NB4 (cell line): Measurements from ENCODE around the gene VDR.

Source experiments
- DNase-seq: peaks from one replicate; pipeline ENCODE4 v3.0.0; 2010; ENCODE audit warnings: low read depth
- H3K4me3 ChIP-seq: one replicate; pipeline ENCODE4 v1.5.1; 2011; ENCODE audit warnings: mild to moderate bottlenecking, low read depth, low read length, moderate library complexity
- MYC ChIP-seq: IDR thresholded peaks from 2 replicates; pipeline ENCODE4 v1.6.1; 2011; ENCODE audit warnings: low read depth, low read length
- POLR2A ChIP-seq: IDR thresholded peaks from 2 replicates; pipeline ENCODE4 v1.6.1; 2011; ENCODE audit warnings: mild to moderate bottlenecking; ENCODE audit not compliant: insufficient read length; ENCODE audit errors: extremely low read depth
- TF ChIP-seq, protein P1 (sequence below): IDR thresholded peaks from one replicate; pipeline ENCODE4 v1.5.1; 2012; ENCODE audit warnings: low read depth, low read length
- TF ChIP-seq, protein P2 (sequence below): IDR thresholded peaks from 2 replicates; pipeline ENCODE4 v1.6.1; 2011; ENCODE audit warnings: low read depth, low read length

Gene VDR

DNA sequence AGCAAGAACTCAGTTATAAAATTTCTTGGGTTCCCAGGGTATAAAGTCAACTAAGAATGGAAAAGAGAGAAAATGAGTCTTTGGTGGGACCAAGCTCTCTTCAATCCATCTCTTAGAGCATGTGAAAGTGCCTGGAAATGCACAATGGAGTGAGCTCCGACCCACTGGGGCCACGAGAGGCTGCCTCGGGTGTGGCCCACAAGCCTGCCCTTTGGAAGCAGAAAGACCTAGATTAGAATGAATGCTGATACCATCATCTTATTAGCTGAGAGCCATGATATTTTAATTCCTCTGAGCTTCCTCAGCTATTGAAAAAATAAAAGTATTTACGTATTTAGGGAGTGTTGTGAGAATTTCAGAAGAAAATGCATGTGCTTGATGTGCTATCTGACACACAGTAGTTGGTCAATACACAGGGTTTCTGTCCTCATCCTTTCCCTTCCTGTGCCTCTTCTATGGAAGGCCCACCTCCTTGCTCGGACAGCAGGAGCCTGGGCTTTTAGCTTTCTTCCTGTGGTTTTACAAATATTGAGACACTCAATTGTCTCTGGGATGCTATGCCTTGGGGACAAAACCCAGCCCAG, 42.5 kb downstream of the VDR start:
- H3K4me3 ChIP-seq = no peak overlapping the region
- no peak for DNase-seq
- TF ChIP-seq, protein P1, sequence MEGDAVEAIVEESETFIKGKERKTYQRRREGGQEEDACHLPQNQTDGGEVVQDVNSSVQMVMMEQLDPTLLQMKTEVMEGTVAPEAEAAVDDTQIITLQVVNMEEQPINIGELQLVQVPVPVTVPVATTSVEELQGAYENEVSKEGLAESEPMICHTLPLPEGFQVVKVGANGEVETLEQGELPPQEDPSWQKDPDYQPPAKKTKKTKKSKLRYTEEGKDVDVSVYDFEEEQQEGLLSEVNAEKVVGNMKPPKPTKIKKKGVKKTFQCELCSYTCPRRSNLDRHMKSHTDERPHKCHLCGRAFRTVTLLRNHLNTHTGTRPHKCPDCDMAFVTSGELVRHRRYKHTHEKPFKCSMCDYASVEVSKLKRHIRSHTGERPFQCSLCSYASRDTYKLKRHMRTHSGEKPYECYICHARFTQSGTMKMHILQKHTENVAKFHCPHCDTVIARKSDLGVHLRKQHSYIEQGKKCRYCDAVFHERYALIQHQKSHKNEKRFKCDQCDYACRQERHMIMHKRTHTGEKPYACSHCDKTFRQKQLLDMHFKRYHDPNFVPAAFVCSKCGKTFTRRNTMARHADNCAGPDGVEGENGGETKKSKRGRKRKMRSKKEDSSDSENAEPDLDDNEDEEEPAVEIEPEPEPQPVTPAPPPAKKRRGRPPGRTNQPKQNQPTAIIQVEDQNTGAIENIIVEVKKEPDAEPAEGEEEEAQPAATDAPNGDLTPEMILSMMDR = no peak
- TF ChIP-seq, protein P2, sequence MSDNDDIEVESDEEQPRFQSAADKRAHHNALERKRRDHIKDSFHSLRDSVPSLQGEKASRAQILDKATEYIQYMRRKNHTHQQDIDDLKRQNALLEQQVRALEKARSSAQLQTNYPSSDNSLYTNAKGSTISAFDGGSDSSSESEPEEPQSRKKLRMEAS = no peak
- TF ChIP-seq POLR2A (no peak), MYC (no peak)

DNA sequence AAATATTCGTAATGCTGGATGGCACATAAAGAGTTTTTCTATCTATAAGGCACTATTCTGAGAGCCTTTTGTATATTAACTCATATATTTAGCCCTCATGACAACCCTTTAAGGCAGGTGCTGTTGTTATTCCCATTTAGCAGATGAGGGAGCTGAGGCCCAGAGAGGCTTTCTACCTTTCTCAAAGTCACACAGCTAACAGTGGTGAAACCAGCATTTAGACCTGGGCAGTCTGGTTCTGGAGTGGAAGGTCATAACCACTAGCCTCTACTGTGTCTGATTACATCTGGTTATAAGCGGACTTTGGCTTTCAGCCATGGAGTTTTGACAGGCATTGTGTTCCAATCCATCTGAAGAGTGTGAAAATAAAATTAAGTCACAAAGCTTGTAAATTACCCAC, 43.9 kb downstream of the VDR start:
- no peak overlapping the region for H3K4me3 ChIP-seq
- TF ChIP-seq, protein P1 = no peak
- TF ChIP-seq MYC = no peak
- TF ChIP-seq POLR2A = no peak
- TF ChIP-seq, protein P2 = no peak
- DNase-seq = no peak

DNA sequence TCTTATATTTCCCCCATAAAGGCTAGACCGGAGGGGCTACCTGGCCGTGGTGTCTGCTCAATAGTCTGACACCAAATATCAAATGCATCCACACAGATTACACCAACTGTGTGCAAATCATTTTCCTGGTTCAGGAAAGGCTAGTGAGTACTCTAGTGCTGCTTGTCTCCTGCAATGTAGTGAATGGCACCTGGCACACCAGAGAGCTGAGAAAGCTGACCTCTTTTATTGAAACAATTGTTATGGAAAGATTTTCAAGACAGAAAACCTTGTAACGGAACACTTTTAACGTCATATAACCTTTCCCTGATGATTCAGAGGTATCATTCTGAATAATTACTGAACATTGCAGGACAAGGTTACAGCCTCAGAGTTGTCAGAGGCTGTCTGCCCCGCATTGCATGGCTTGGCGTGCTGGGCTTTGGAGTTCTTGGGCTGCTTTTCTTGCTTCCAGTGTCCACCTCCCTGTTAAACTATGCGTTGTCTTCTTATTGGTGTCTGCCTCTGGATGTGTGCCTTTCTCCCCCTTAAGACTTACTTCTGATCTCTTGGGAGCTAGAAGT, 44.4 kb downstream of the VDR start:
- DNase-seq = no peak
- no peak for TF ChIP-seq POLR2A
- no peak for TF ChIP-seq MYC
- TF ChIP-seq, protein P1 = no peak
- TF ChIP-seq, protein P2 = no peak
- no peak overlapping the region for H3K4me3 ChIP-seq

DNA sequence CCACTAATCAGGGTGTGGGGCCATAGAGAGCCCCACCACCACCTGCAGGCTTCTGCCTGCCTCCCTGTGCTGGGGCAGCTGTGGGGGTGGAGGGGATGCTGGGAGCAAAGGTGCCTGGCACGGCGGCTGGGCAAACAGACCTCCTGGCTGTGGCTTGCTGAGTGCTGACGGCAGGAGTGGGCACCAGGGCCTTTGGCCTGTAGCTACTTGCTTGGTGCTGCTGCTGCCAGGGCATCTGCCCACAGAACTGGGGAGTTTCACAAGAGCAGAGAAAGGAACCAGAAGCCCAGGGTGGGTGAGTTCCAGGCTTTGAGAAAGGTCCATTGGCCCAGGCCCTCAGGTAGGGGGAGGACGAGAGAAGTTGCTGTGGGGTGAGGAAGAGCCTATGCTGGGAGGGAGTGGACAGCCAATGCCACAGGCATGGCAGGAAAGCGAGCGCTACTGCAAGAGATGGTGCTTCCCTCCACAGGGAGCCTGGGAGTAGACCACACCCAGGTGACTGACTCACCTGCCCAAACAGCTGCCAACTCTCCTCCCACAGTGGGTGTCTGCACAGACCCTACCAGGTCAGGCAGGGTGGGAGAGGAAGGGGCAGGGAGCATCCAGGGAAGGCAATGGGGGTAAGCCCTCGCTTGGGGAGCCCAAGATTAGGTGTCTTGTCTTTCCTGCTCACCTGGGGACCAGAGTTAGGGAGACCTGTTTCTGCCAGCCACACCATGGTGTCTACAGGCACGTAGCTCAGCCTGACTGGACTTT, 46.1 kb downstream of the VDR start:
- DNase-seq = no peak
- TF ChIP-seq MYC (no peak), POLR2A (no peak)
- TF ChIP-seq, protein P1 = no peak
- TF ChIP-seq, protein P2 = no peak
- H3K4me3 ChIP-seq = no peak overlapping the region

DNA sequence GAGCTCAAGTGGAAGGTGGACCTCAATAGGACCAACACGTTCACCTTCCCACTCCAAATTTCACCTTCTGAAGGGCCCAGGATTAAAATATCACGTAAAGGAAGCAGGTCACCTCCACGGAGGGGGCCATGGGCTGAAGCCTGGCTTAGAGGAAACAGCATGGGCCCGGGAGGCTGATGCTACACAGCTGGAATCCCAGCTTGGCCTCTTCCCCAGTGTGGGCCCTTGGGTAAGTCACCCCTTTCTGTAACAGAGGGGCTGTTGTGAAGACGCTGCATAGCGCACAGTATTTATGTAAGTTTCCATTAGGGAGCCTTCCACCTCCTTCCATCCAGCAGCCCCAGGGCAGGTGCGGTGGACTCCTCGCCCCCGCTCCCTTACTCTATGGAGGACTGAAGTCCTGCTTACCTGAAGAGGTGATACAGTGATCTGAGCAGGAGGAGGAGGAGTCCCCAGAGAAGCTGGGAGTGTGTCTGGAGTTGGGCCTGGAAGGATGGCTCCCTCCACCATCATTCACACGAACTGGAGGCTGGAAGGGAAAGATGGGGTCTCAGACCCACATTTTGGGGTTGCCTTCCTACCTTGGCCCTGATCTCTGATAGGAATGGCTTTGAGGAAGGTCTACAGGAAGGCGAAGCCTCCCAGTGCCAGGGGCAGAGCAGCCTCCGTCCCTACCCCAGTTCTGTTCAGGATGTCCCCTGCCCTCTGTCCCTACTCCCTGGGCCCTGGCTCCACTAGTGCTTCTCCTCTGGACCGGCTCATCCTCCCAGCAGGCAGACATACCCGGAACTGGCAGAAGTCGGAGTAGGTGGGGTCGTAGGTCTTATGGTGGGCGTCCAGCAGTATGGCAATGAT, 47.8 kb downstream of the VDR start:
- no peak for DNase-seq
- TF ChIP-seq MYC = no peak
- TF ChIP-seq, protein P2 = no peak
- TF ChIP-seq, protein P1 = no peak
- no peak for TF ChIP-seq POLR2A
- no peak overlapping the region for H3K4me3 ChIP-seq
